ENCODE data around the gene TNRC6C. TPM values are rescaled to one million over a fixed set of nuclear protein-coding genes. Genes with fewer than 3 reads are reported as not detected.
A peak's percentile ranks its signal among the peaks of the same experiment; 100 is the strongest.

Gene TNRC6C
- total and polyA plus RNA-seq, 2 of the 13 experiments (the other 11 are each of a cell fraction or from before 2014, with no cell fraction given) = 0.66 to 4.9 TPM

- TF ChIP-seq, protein P1, sequence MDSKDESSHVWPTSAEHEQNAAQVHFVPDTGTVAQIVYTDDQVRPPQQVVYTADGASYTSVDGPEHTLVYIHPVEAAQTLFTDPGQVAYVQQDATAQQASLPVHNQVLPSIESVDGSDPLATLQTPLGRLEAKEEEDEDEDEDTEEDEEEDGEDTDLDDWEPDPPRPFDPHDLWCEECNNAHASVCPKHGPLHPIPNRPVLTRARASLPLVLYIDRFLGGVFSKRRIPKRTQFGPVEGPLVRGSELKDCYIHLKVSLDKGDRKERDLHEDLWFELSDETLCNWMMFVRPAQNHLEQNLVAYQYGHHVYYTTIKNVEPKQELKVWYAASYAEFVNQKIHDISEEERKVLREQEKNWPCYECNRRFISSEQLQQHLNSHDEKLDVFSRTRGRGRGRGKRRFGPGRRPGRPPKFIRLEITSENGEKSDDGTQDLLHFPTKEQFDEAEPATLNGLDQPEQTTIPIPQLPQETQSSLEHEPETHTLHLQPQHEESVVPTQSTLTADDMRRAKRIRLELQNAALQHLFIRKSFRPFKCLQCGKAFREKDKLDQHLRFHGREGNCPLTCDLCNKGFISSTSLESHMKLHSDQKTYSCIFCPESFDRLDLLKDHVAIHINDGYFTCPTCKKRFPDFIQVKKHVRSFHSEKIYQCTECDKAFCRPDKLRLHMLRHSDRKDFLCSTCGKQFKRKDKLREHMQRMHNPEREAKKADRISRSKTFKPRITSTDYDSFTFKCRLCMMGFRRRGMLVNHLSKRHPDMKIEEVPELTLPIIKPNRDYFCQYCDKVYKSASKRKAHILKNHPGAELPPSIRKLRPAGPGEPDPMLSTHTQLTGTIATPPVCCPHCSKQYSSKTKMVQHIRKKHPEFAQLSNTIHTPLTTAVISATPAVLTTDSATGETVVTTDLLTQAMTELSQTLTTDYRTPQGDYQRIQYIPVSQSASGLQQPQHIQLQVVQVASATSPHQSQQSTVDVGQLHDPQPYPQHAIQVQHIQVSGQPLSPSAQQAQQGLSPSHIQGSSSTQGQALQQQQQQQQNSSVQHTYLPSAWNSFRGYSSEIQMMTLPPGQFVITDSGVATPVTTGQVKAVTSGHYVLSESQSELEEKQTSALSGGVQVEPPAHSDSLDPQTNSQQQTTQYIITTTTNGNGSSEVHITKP (CRISPR knock-in tag; IDR thresholded peaks at IDR 0.05; ENCODE audit: low read depth) = 0 out of 2 replicates have a peak, but pooled peaks have one; percentile 47
- TF ChIP-seq ZNF10 (CRISPR knock-in tag; IDR thresholded peaks at IDR 0.05; ENCODE audit: borderline replicate concordance, low read depth) (no peak), ATF7 (IDR thresholded peaks at IDR 0.05) (no peak), ATF7 (CRISPR knock-in tag; IDR thresholded peaks at IDR 0.05) (peak; percentile 34), HIVEP1 (CRISPR knock-in tag; IDR thresholded peaks at IDR 0.05) (peak; percentile 68), FOXM1 (CRISPR knock-in tag; IDR thresholded peaks at IDR 0.05) (0 out of 2 replicates have a peak, but pooled peaks have one; percentile 56), ASH2L (IDR thresholded peaks at IDR 0.05; ENCODE audit: insufficient read length, low read depth, low read length) (peak; percentile 85), PRPF4 (IDR thresholded peaks at IDR 0.05; ENCODE audit: low read depth, low read length, poor library complexity, severe bottlenecking) (no peak), ZNF781 (CRISPR knock-in tag; IDR thresholded peaks at IDR 0.05; ENCODE audit: borderline replicate concordance, not compliant biosample characterization) (peak; percentile 2), TRIM24 (CRISPR knock-in tag; IDR thresholded peaks at IDR 0.05) (no peak), FOXJ3 (CRISPR knock-in tag; IDR thresholded peaks at IDR 0.05; ENCODE audit: borderline replicate concordance) (no peak), MIER3 (CRISPR knock-in tag; IDR thresholded peaks at IDR 0.05; ENCODE audit: borderline replicate concordance) (peak; percentile 54; the same call in 1 of the 2 replicates), NRL (CRISPR knock-in tag; IDR thresholded peaks at IDR 0.05; ENCODE audit: borderline replicate concordance) (peak; percentile 68), PBX2 (CRISPR knock-in tag; IDR thresholded peaks at IDR 0.05) (no peak), SNAPC2 (CRISPR knock-in tag; IDR thresholded peaks at IDR 0.05) (no peak), ZNF740 (CRISPR knock-in tag; IDR thresholded peaks at IDR 0.05) (no peak; the same call in 1 of the 2 replicates), ZNF839 (CRISPR knock-in tag; IDR thresholded peaks at IDR 0.05; ENCODE audit: borderline replicate concordance) (peak; percentile 94)
- TF ChIP-seq, protein P2, sequence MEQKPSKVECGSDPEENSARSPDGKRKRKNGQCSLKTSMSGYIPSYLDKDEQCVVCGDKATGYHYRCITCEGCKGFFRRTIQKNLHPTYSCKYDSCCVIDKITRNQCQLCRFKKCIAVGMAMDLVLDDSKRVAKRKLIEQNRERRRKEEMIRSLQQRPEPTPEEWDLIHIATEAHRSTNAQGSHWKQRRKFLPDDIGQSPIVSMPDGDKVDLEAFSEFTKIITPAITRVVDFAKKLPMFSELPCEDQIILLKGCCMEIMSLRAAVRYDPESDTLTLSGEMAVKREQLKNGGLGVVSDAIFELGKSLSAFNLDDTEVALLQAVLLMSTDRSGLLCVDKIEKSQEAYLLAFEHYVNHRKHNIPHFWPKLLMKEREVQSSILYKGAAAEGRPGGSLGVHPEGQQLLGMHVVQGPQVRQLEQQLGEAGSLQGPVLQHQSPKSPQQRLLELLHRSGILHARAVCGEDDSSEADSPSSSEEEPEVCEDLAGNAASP (CRISPR knock-in tag; IDR thresholded peaks at IDR 0.05; ENCODE audit: borderline replicate concordance) = peak; percentile 65
- TF ChIP-seq, protein P3, sequence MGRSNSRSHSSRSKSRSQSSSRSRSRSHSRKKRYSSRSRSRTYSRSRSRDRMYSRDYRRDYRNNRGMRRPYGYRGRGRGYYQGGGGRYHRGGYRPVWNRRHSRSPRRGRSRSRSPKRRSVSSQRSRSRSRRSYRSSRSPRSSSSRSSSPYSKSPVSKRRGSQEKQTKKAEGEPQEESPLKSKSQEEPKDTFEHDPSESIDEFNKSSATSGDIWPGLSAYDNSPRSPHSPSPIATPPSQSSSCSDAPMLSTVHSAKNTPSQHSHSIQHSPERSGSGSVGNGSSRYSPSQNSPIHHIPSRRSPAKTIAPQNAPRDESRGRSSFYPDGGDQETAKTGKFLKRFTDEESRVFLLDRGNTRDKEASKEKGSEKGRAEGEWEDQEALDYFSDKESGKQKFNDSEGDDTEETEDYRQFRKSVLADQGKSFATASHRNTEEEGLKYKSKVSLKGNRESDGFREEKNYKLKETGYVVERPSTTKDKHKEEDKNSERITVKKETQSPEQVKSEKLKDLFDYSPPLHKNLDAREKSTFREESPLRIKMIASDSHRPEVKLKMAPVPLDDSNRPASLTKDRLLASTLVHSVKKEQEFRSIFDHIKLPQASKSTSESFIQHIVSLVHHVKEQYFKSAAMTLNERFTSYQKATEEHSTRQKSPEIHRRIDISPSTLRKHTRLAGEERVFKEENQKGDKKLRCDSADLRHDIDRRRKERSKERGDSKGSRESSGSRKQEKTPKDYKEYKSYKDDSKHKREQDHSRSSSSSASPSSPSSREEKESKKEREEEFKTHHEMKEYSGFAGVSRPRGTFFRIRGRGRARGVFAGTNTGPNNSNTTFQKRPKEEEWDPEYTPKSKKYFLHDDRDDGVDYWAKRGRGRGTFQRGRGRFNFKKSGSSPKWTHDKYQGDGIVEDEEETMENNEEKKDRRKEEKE (IDR thresholded peaks at IDR 0.05) = no peak
Measured at GRCh38 chr17:77957857-77958715, at the start of gene TNRC6C (continued).
